ENCODE data around the gene GOLGA6A.
"Not testable (repeated sequence)": the region's sequence is repeated elsewhere in the genome, so short reads cannot be mapped to it uniquely, and the experiment has no call there.

GOLGA6A gene

GRCh38 chr15:74053517-74053916 is 28.8 kb downstream of the GOLGA6A start:
- no peak for TF ChIP-seq CTCF (IDR thresholded peaks at IDR 0.05; ENCODE audit: control insufficient read depth, insufficient read depth, low read depth, low read length, missing control alignments)
- no peak for DNase-seq (ENCODE audit: low read depth)
- H3K4me3 ChIP-seq (ENCODE audit: control insufficient read depth, low read depth, low read length), result no peak overlapping the region

GRCh38 chr15:74052271-74053260 is 29.8 kb downstream of the GOLGA6A start:
- DNase-seq (ENCODE audit: low read depth); H3K4me3 ChIP-seq (ENCODE audit: control insufficient read depth, low read depth, low read length): not testable (repeated sequence)

DNA sequence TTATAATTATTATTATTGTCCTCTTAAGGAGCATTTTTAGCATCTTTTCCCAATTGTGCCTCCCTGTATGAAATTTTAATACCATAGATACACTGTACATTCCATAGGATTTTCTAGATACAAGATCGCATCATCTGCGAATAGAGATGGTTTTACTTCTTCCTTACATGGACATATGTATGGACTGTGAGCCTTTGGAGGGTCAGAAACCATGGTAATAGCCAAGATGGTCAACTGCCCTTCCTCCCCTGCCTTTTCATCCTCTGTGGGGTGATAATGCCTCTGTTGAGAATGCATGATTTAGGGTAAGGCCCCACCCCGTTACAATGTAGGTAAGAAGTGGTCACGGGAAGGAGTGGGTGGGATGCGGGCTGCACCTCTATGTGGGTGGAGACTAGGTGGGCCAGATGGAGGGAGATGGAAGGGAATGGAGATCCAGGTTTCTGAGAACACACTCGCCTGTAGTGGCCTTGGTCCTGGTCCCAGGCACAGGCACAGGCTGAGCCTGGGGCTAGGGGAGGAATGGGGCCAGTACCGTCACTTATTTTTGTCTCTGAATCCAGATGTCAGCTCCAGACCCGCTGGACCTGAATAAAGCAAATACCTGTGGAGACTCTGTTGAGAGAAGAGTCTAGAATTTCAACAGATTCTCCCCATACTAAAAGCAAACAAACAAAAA is 31.7 kb downstream of the GOLGA6A start:
- TF ChIP-seq CTCF (IDR thresholded peaks at IDR 0.05; ENCODE audit: control insufficient read depth, insufficient read depth, low read depth, low read length, missing control alignments), result no peak
- H3K4me3 ChIP-seq (ENCODE audit: control insufficient read depth, low read depth, low read length), result peak overlapping the region; percentile 3; the same call in 1 of the 2 replicates
- DNase-seq (ENCODE audit: low read depth), result no peak

DNA sequence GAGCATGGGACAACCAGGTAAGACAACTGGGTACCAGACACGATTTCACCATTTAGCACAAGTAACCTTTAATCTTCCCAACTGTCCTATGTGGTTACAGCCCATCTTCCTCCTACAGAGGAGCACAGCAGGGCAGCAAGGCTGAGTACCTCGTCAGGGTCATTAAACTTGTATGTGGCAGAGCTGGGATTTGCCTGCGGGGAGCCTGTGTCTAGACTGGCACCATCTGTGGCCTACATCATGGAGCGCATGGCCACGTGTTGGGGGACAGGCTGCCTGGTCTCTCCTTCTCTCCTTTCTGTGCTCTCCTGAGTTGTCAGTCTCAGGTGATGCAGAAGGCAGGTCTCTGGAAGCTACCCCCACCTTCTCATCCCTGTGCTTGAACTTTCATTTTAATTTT is 32.2 kb downstream of the GOLGA6A start:
- H3K4me3 ChIP-seq (ENCODE audit: control insufficient read depth, low read depth, low read length), result no peak overlapping the region
- DNase-seq (ENCODE audit: low read depth), result no peak
- no peak for TF ChIP-seq CTCF (IDR thresholded peaks at IDR 0.05; ENCODE audit: control insufficient read depth, insufficient read depth, low read depth, low read length, missing control alignments)

- no peak for TF ChIP-seq CTCF (IDR thresholded peaks at IDR 0.05; ENCODE audit: control insufficient read depth, insufficient read depth, low read depth, low read length, missing control alignments)
- H3K4me3 ChIP-seq (ENCODE audit: control insufficient read depth, low read depth, low read length), result no peak overlapping the region
- no peak for DNase-seq (ENCODE audit: low read depth)
Measured at GRCh38 chr15:74046275-74046674, 36.1 kb downstream of the GOLGA6A start.

GRCh38 chr15:74045636-74046274 is 36.6 kb downstream of the GOLGA6A start:
- no peak overlapping the region for H3K4me3 ChIP-seq (ENCODE audit: control insufficient read depth, low read depth, low read length)
- no peak for TF ChIP-seq CTCF (IDR thresholded peaks at IDR 0.05; ENCODE audit: control insufficient read depth, insufficient read depth, low read depth, low read length, missing control alignments)
- no peak for DNase-seq (ENCODE audit: low read depth)

Data from AG09309 (cell line).